Liver (tissue), 9 donors: ENCODE data around the gene HBP1. TPM values are rescaled to one million over a fixed set of nuclear protein-coding genes. Genes with fewer than 3 reads are reported as not detected.

Source experiments
- DNase-seq: peaks from one replicate; pipeline ENCODE4 v3.0.0-alpha.2; 2017; ENCODE audit warnings: low spot score
- H3K27ac ChIP-seq, 2 donors: one replicate each; pipeline ENCODE4 v1.7.0; 2013; ENCODE audit warnings: inconsistent platforms in 2 of 2, low read length in 2 of 2, control low read depth in 1 of 2, low read depth in 1 of 2, mild to moderate bottlenecking in 1 of 2
- H3K27me3 ChIP-seq, 4 donors: one replicate each; pipeline versions ENCODE4 v1.6.1 to v1.7.0; 2013; ENCODE audit warnings: low read length in 3 of 4, inconsistent platforms in 1 of 4, mild to moderate bottlenecking in 1 of 4, moderate library complexity in 1 of 4; ENCODE audit not compliant: control insufficient read depth in 4 of 4, insufficient read depth in 4 of 4
- H3K36me3 ChIP-seq, 4 donors: one replicate each; pipeline versions ENCODE4 v1.6.1 to v1.7.0; 2013; ENCODE audit warnings: low read length in 3 of 4, mild to moderate bottlenecking in 3 of 4, low read depth in 1 of 4, moderate library complexity in 1 of 4; ENCODE audit not compliant: control insufficient read depth in 4 of 4, insufficient read depth in 3 of 4
- H3K4me1 ChIP-seq, 4 donors: one replicate each; pipeline versions ENCODE4 v1.6.1 to v1.7.0; 2013; ENCODE audit warnings: low read length in 3 of 4, mild to moderate bottlenecking in 3 of 4, moderate library complexity in 1 of 4; ENCODE audit not compliant: control insufficient read depth in 4 of 4, insufficient read depth in 4 of 4
- H3K4me3 ChIP-seq, 3 donors: one replicate each; pipeline versions ENCODE4 v1.6.1 to v1.7.0; 2013; ENCODE audit warnings: low read length in 3 of 3, control low read depth in 1 of 3, low read depth in 1 of 3, mild to moderate bottlenecking in 1 of 3
- H3K9ac ChIP-seq, 2 donors: one replicate each; pipeline ENCODE4 v1.7.0; 2013; ENCODE audit warnings: low read length in 2 of 2, mild to moderate bottlenecking in 2 of 2, moderate library complexity in 2 of 2, control low read depth in 1 of 2, low read depth in 1 of 2
- H3K9me3 ChIP-seq, 4 donors: one replicate each; pipeline versions ENCODE4 v1.6.1 to v1.7.0; 2013; ENCODE audit warnings: low read length in 3 of 4; ENCODE audit not compliant: control insufficient read depth in 4 of 4
- FOXA1 ChIP-seq: IDR thresholded peaks from 2 replicates; pipeline ENCODE4 v1.6.1; 2016; ENCODE audit warnings: antibody characterized with exemption
- FOXA2 ChIP-seq: IDR thresholded peaks from 2 replicates; pipeline ENCODE4 v1.6.1; 2016; ENCODE audit warnings: antibody characterized with exemption
- HNF4A ChIP-seq, 2 donors: conservative IDR thresholded peaks; 2 replicates each; pipeline ENCODE4 v1.6.1; 2016; ENCODE audit warnings: antibody characterized with exemption in 2 of 2, mild to moderate bottlenecking in 2 of 2
- JUND ChIP-seq, 2 donors: IDR thresholded peaks; 2 replicates each; pipeline ENCODE4 v1.6.1; 2016; ENCODE audit warnings: antibody characterized with exemption in 2 of 2
- NR2F2 ChIP-seq: IDR thresholded peaks from 2 replicates; pipeline ENCODE4 v1.6.1; 2016; ENCODE audit warnings: antibody characterized with exemption
- RAD21 ChIP-seq, 2 donors: IDR thresholded peaks; 2 replicates each; pipeline ENCODE4 v1.6.1; 2016; ENCODE audit warnings: antibody characterized with exemption in 2 of 2, mild to moderate bottlenecking in 2 of 2
- RXRA ChIP-seq, 2 donors: IDR thresholded peaks; 2 replicates each; pipeline ENCODE4 v1.6.1; 2017 to 2018; ENCODE audit warnings: antibody characterized with exemption in 2 of 2, mild to moderate bottlenecking in 1 of 2
- TAF1 ChIP-seq: conservative IDR thresholded peaks from 2 replicates; pipeline ENCODE4 v1.6.1; 2016; ENCODE audit warnings: antibody characterized with exemption, mild to moderate bottlenecking
- YY1 ChIP-seq: IDR thresholded peaks from 2 replicates; pipeline ENCODE4 v1.6.1; 2016; ENCODE audit warnings: antibody characterized with exemption, mild to moderate bottlenecking
- WGBS: extraction: QIAGEN DNeasy Blood & Tissue Kit; methylation state at CpG from one replicate; pipeline ENCODE4 v1.1.7; 2013; 5-methylcytosine and 5-hydroxymethylcytosine counted together
- polyA plus RNA-seq, 2 donors: library from polyadenylated mRNA; stranded (reverse) in 1 of 2; unstranded in 1 of 2; fragments of 200-250 nt in 1 of 2; fragments of >200 nt in 1 of 2; fragmentation: Nextera tagmentation in 1 of 2; extraction: Ambion mirVana in 1 of 2; gene quantifications; one replicate each; pipeline versions ENCODE4 v1.2.1 to v1.2.3, GENCODE V29; 2013 to 2015
- total RNA-seq, 2 donors: library from RNA; depleted of rRNA; stranded (reverse); fragments of >200 nt; gene quantifications; one replicate each; pipeline ENCODE4 v1.2.3, GENCODE V29; 2014
- TF ChIP-seq, protein P1 (sequence below): IDR thresholded peaks from 2 replicates; pipeline ENCODE4 v1.6.1; 2016; ENCODE audit warnings: antibody characterized with exemption
- TF ChIP-seq, protein P2 (sequence below): IDR thresholded peaks from 2 replicates; pipeline ENCODE4 v1.6.1; 2016; ENCODE audit warnings: antibody characterized with exemption
- TF ChIP-seq, protein P3 (sequence below): IDR thresholded peaks from 2 replicates; pipeline ENCODE4 v1.6.1; 2016; ENCODE audit warnings: antibody characterized with exemption, mild to moderate bottlenecking
- donor health status: healthy.
- donor health status: healthy.
- donor health status: healthy.
- donor health status: healthy.
- donor health status: healthy.

Gene HBP1
- total and polyA plus RNA-seq, 4 donors, result 24.6 to 67.9 (median 48.1) TPM

DNA sequence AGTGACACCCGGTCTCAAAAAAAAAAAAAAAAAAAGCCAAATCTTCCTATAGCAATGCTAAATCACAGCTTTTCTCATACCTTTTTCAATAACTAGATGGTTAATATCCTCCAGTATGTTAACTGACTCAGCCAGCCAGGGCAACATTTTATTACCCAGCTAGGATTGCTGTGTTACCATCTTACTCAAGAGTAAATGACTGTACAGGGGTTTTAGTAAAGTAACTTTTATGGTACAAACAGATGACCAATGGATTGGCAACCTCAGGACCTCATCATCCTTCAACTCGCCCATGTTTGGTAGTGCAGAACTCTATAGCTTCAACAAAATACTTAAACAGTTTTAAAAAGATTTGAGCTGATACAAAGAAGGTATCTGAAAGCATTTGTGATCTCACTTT lies 59.5 kb downstream of the HBP1 start:
- DNase-seq, result no peak
- H3K9ac ChIP-seq, result no peak overlapping the region
- H3K36me3 ChIP-seq, result no peaks in the 10 kb centered on the region
- H3K4me1 ChIP-seq, result peaks cover 0 to 7% (median 0%) of the 10 kb centered on the region in 4 donors
- WGBS, result 92% methylated on average over 2 of the region's 2 CpGs
- no peak overlapping the region for H3K27ac ChIP-seq
- H3K4me3 ChIP-seq, result no peak overlapping the region
- no peaks in the 10 kb centered on the region for H3K9me3 ChIP-seq
- no peak for TF ChIP-seq RXRA (IDR thresholded peaks at IDR 0.05)
- TF ChIP-seq, protein P1, sequence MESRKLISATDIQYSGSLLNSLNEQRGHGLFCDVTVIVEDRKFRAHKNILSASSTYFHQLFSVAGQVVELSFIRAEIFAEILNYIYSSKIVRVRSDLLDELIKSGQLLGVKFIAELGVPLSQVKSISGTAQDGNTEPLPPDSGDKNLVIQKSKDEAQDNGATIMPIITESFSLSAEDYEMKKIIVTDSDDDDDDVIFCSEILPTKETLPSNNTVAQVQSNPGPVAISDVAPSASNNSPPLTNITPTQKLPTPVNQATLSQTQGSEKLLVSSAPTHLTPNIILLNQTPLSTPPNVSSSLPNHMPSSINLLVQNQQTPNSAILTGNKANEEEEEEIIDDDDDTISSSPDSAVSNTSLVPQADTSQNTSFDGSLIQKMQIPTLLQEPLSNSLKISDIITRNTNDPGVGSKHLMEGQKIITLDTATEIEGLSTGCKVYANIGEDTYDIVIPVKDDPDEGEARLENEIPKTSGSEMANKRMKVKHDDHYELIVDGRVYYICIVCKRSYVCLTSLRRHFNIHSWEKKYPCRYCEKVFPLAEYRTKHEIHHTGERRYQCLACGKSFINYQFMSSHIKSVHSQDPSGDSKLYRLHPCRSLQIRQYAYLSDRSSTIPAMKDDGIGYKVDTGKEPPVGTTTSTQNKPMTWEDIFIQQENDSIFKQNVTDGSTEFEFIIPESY, result no peak
- no peaks in the 10 kb centered on the region for H3K27me3 ChIP-seq

DNA sequence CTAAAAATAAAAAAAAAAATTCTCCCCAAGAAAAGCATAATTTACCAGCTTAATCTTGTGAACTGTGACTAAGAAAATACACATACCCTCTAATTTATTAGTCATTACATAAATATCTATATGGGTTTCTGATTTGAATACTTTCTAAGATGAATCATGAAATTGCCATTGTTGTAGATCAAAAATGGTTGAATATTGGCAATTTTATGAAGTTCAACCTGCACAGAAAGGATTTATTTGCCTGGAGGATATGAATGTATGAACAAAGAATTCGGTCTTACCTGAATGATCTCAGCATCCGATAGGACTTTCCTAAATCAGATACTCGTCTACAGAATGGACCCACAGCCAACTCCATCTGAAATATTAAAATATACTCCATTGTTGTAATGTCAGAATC lies 61.5 kb downstream of the HBP1 start:
- Histone ChIP-seq H3K27ac (no peak overlapping the region), H3K9me3 (no peaks in the 10 kb centered on the region), H3K36me3 (no peaks in the 10 kb centered on the region), H3K4me1 (no peaks in the 10 kb centered on the region), H3K9ac (no peak overlapping the region), H3K4me3 (no peak overlapping the region), H3K27me3 (no peaks in the 10 kb centered on the region)
- 97% methylated on average over 3 of the region's 3 CpGs for WGBS
- TF ChIP-seq YY1, result no peak
- no peak for TF ChIP-seq RAD21 (IDR thresholded peaks at IDR 0.05)
- no peak for TF ChIP-seq TAF1
- no peak for TF ChIP-seq NR2F2
- TF ChIP-seq, protein P2, sequence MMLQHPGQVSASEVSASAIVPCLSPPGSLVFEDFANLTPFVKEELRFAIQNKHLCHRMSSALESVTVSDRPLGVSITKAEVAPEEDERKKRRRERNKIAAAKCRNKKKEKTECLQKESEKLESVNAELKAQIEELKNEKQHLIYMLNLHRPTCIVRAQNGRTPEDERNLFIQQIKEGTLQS, result no peak
- no peak for TF ChIP-seq FOXA1
- TF ChIP-seq, protein P3, sequence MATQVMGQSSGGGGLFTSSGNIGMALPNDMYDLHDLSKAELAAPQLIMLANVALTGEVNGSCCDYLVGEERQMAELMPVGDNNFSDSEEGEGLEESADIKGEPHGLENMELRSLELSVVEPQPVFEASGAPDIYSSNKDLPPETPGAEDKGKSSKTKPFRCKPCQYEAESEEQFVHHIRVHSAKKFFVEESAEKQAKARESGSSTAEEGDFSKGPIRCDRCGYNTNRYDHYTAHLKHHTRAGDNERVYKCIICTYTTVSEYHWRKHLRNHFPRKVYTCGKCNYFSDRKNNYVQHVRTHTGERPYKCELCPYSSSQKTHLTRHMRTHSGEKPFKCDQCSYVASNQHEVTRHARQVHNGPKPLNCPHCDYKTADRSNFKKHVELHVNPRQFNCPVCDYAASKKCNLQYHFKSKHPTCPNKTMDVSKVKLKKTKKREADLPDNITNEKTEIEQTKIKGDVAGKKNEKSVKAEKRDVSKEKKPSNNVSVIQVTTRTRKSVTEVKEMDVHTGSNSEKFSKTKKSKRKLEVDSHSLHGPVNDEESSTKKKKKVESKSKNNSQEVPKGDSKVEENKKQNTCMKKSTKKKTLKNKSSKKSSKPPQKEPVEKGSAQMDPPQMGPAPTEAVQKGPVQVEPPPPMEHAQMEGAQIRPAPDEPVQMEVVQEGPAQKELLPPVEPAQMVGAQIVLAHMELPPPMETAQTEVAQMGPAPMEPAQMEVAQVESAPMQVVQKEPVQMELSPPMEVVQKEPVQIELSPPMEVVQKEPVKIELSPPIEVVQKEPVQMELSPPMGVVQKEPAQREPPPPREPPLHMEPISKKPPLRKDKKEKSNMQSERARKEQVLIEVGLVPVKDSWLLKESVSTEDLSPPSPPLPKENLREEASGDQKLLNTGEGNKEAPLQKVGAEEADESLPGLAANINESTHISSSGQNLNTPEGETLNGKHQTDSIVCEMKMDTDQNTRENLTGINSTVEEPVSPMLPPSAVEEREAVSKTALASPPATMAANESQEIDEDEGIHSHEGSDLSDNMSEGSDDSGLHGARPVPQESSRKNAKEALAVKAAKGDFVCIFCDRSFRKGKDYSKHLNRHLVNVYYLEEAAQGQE, result no peak
- TF ChIP-seq FOXA2, result no peak
- DNase-seq, result no peak

DNA sequence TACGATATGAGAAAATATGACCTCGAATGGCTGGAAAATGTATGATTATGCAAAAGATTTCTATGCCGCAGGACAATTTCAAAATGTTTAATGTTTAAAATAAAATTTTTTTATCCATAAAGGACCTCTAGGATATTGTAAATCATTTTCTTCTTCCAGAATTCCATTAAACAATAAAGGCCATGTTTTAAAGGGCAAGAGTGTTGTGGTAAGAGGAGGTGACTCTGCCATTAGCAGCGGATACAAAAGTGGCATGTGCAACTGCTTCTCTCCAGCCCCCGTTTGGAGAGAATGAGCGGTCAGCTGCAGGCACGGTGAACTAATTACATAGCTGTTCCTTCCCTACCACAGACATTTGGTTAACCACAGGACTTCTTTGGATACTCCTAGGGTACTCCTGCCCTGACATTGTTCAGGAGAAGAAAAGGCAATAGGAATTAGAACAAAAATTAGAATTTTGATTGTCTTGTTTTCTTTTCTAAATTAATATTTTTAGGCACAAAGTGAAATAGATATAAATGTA lies 63.8 kb downstream of the HBP1 start:
- Histone ChIP-seq H3K27me3 (no peaks in the 10 kb centered on the region), H3K4me3 (no peak overlapping the region), H3K27ac (no peak overlapping the region), H3K36me3 (no peaks in the 10 kb centered on the region), H3K4me1 (no peaks in the 10 kb centered on the region), H3K9ac (no peak overlapping the region), H3K9me3 (no peaks in the 10 kb centered on the region)
- TF ChIP-seq JUND (IDR thresholded peaks at IDR 0.05) (no peak), FOXA1 (no peak), FOXA2 (no peak), HNF4A (conservative IDR thresholded peaks at IDR 0.05) (no peak), RAD21 (IDR thresholded peaks at IDR 0.05) (no peak)
- no peak for DNase-seq
- 96% methylated on average over 7 of the region's 7 CpGs for WGBS
